Measurements from ENCODE around the gene SPAG16.
"Not testable (repeated sequence)": the region's sequence is repeated elsewhere in the genome, so short reads cannot be mapped to it uniquely, and the experiment has no call there.

The SPAG16 gene

DNA sequence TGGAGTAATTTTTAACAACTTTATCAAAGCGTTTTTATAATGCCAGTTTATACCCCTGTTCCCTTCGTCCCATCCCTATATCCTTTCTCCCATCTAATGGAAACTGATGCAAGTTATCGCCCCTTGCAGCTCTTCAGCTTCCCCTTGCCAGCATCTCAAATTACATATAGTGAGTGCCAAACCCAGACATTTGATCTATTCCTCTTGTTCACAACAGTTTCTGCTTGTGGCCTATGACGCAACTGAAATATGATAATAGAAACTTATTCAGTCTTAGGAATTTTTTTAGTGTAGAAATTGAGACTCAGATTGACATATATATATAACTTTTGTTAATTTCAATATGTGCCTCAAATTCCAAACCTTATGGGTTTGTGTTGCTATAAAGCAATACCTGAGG, 564.4 kb downstream of the SPAG16 start:
- DNase-seq, result no peak

- no peak for DNase-seq
These were observed 577.4 kb downstream of the SPAG16 start for GRCh38 chr2:213861638-213862037.

DNA sequence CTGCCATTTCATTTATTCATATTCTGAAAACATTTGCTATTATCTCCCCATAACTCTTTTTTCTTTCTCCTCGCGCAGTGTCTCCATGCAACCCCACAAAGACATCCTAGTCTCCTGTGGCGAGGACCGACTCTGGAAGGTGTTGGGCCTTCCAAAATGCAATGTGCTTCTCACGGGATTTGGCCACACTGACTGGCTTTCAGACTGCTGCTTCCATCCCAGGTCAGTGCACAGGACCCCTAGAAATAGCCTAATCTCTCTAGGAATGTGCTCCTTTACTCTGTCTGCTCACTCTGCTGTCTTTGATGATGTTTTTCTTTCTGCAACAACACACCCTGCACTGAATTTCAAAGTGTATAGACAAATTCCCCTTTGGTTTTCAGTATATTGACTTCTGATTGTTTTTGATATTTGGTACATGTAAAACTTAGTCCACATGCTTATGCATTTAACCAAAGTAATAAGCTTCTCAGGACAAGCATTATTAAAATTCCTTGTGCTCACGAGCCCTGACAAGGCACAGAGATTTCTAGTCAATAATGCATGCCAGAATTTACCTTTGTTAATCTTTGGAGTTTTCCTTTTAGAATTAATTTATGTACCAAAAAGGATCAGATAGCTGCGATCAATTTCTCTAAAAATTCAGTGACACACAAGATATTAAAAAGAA, 578.3 kb downstream of the SPAG16 start:
- no peak for DNase-seq

DNA sequence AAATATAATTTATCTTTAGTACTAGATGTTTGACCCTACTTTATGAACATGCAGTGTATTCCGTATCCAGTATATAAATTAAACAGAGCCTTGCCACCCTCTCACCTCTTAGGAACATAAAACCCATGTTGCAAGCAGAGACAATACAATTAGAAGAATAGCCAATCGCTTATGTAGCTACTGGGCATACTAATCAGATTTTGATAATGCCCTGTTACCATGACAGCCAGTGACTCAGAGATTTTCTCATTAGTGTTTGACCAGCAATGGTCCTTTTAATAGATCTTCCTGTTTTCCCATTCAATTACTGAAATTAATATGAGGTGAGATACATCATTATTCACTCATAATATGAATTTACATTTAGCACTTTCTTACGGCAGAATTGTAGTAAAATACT, 579.3 kb downstream of the SPAG16 start:
- no peak for DNase-seq

DNA sequence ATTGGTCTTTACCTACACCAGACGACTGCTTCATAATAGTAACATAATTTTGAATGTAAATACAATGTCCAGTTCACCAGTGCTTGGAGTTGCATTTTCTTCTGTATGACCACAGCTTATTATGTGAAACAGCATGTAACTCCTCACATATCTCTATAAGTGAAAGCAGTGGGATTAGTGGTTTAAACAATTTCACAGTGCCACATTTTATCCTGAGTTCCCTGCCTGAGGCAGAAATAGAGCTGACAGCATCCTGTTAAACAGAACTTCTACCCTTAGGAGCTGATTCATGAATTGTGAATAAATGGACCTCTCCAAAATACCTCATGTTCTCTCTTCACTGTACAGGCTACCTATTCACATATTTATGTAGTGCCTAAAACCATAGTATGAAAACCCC, 584.3 kb downstream of the SPAG16 start:
- DNase-seq, result no peak

GRCh38 chr2:213885485-213885884, 601.2 kb downstream of the SPAG16 start:
- DNase-seq, result no peak

- DNase-seq, result no peak
These were observed 630.2 kb downstream of the SPAG16 start for GRCh38 chr2:213914510-213914909.

DNA sequence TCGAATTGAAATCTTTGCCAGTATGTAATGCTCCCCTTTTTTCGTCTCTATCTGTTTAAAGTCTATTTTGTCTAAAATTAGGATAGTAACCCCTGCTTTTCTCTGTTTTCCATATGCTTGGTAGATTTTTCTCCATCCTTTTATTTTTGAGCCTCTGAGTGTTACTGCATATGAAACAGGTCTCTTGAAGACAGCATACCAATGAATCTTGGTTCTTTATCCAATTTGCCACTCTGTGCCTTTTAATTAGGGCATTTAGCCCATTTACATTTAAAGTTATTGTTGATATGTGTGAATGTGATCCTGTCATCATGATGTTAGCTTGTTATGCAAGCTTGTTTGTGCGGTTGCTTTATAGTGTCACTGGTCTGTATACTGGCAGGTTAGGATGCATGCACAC, 635.8 kb downstream of the SPAG16 start:
- no peak for DNase-seq

DNA sequence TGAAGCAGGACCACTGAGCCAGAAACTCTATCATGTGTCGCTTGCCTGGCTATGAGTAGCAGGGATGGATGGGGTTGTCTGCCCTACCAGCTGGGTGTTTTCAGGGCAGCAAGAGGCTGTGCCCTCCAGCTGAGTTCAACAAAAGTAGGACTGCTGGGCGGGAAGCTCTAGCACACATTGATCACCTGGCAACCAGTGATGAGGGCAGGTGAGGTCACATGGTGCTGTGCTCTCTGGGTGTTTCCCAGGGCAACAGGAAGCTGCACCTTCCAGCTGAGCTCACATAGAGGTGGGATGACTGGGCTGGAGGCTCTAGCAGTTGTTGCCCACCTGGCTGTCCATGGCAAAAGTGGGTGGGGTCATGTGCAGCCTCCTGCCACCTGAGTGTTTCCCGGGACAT, 639.3 kb downstream of the SPAG16 start:
- no peak for DNase-seq

- no peak for DNase-seq
These were observed 650.3 kb downstream of the SPAG16 start for GRCh38 chr2:213934560-213934959.

GRCh38 chr2:213958086-213958485, 673.8 kb downstream of the SPAG16 start:
- no peak for DNase-seq

- DNase-seq, result no peak
These were observed 675.3 kb downstream of the SPAG16 start for GRCh38 chr2:213959589-213959988.

DNA sequence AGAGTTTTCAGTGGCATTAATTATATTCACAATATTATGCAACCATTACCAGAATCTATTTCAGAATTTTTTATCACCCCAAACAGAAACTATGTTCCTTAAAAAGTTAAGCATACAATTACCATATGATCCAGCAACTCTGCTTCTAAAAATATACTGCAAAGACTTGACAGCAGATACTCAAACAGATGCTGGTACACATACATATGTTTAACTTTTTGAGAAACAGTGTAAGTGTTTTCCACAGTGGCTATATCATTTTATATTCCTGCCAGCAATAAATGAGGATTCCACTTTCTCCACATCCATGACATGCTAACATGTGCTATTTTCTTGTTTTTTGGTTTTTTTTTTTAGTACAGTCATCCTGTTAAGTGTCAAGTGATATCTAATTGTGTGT, 687.3 kb downstream of the SPAG16 start:
- no peak for DNase-seq

- no peak for DNase-seq
These were observed 696.6 kb downstream of the SPAG16 start for GRCh38 chr2:213980883-213981282.

DNA sequence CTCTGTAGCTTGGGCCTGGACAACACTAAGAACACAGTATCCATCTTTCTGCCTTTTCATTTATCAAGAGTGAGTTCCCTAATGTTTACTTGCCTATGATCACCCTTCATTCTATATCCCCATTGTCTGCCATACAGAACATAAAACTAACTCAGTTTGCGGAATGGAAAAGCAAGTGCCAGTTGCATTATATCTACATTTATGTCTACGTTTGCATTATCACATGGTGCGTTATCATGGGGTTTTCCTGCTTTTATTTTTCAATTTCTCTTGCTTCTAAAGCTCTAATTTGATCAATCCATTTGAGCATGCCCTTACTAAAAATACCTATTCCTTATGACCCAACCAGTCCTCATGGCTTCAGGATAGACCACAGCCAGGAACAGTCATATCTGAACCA, 704.9 kb downstream of the SPAG16 start:
- no peak for DNase-seq

DNA sequence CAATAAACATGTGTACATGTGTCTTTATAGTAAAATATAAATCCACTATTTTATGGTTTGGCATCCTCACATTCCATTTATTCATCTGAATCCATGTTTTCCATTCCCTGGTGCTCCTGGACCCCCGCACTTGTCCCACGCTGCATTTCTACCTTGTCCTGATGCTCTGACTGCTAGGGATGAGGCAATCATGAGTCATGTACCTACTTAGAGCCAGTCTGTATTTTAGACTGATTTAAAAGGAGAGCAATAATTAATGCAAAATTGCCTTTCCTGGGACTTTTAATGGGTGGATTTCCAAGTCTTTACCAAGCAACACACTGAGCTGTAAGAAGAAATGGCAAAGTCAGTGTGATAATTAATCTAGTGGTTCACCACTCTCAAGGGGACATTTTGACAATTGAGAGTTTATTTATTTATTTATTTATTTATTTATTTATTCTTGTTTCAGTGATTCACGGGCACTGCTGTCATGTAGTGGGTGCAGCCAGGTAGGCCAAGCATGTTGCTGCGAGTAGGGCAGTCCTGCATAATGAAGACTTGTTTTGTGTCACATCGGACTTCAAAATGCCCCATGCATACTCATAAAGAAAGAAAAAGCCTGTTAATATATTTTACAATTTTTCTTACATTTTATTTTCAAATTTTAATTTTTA, 707.3 kb downstream of the SPAG16 start:
- no peak for DNase-seq

DNA sequence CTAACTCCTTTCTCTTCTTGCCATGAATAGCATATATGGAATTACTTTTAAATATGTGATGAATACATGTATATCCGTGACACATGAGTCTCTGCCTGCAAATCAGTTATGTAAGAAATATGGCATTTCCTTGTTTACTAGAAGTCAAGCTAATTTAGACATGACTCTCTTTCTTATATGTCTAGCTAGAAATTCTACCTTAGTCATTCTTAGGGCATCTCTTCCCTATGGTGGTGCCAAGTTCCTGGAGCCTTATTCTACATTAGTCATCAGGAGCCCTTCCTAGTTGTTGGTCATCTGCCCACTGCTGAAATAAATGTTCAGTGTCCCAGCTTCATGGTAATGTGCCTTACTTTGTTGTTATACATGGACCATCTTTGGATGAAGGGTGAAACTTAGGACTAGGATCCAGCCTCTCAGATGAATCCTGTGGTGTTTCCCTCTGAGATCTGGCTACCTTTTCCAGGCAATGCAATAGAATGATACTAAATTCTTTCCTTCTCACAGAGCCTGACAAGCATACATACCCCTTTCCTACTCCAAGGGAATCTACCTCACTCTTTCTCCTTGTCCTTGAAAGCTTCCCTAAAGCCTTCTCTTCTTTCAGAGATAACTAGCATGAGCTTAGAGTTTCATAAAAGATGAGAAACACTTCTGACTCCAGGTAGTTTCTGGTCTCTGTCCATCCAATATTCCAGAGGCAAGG, 711.3 kb downstream of the SPAG16 start:
- no peak for DNase-seq

DNA sequence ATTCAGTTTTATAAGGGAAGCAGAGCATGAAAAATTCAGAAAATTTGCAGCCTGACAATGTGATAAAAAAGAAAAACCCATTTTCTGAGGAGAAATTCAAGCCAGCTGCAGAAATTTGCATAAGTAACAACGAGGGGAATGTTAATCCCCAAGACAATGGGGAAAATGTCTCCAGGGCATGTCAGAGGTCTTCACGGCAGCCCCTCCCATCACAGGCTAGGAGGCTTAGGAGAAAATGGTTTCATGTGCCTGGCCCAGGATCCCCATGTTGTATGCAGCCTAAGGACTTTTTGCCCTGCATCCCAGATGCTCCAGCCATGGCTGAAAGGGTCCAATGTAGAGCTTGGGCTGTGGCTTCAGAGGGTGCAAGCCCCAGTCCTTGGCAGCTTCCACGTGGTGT, 714.7 kb downstream of the SPAG16 start:
- DNase-seq, result not testable (repeated sequence)

GRCh38 chr2:214004463-214004862, 720.2 kb downstream of the SPAG16 start:
- no peak for DNase-seq

- no peak for DNase-seq
These were observed 721.1 kb downstream of the SPAG16 start for GRCh38 chr2:214005337-214005736.

- DNase-seq, result no peak
These were observed 722.3 kb downstream of the SPAG16 start for GRCh38 chr2:214006601-214007000.

DNA sequence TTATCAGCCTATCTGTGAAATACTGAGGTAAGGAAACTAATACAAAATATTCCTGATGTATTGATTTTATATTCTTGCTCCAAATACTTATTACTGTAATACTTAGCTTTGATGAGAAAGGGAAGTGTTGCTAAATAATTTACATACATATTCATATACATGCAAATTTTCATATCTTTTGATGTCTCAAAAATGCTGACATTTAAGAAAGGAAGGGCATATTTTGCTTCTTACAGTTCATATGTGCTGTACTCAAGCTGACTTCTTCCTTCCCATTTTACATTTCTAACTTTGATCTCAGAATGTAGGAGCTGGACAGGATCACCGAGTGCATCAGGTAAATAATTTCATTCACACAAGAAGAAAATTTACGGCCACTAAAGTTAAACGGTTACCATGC, 727.4 kb downstream of the SPAG16 start:
- DNase-seq, result no peak

GRCh38 chr2:214014551-214015220, 730.4 kb downstream of the SPAG16 start:
- DNase-seq, result no peak
